ENCODE measurements around the gene PTCD2.

The PTCD2 gene

GRCh38 chr5:72407078-72407477, 86.9 kb downstream of the PTCD2 start:
- Histone ChIP-seq H3K9me3 (ENCODE audit: insufficient read depth, low read length) (no peaks in the 10 kb centered on the region; the same call in 1 of the 2 replicates), H3K27me3 (ENCODE audit: insufficient read depth, insufficient read length) (no peaks in the 10 kb centered on the region), H3K4me3 (ENCODE audit: insufficient read length, low read depth) (no peak overlapping the region), H3K36me3 (ENCODE audit: insufficient read depth, insufficient read length, low read length) (no peaks in the 10 kb centered on the region), H3K4me1 (ENCODE audit: insufficient read depth, insufficient read length) (no peaks in the 10 kb centered on the region), H3K9ac (ENCODE audit: insufficient read length, low read depth) (no peak overlapping the region)
- TF ChIP-seq YY1 (IDR thresholded peaks at IDR 0.05; ENCODE audit: insufficient read depth, insufficient read length) = no peak
- no peak for DNase-seq (ENCODE audit: low read depth, low spot score)

- TF ChIP-seq YY1 (IDR thresholded peaks at IDR 0.05; ENCODE audit: insufficient read depth, insufficient read length) (no peak), SUZ12 (IDR thresholded peaks at IDR 0.05; ENCODE audit: extremely low read depth, insufficient read depth, insufficient read length) (no peak), ZNF274 (IDR thresholded peaks at IDR 0.05; ENCODE audit: low read depth, low read length) (no peak)
- no peak for DNase-seq (ENCODE audit: low read depth, low spot score)
- Histone ChIP-seq H3K27me3 (ENCODE audit: insufficient read depth, insufficient read length) (no peaks in the 10 kb centered on the region), H3K4me1 (ENCODE audit: insufficient read depth, insufficient read length) (no peaks in the 10 kb centered on the region), H3K36me3 (ENCODE audit: insufficient read depth, insufficient read length, low read length) (no peaks in the 10 kb centered on the region), H3K4me3 (ENCODE audit: insufficient read length, low read depth) (no peak overlapping the region), H3K9me3 (ENCODE audit: insufficient read depth, low read length) (no peaks in the 10 kb centered on the region; the same call in 1 of the 2 replicates), H3K9ac (ENCODE audit: insufficient read length, low read depth) (no peak overlapping the region)
These were observed 87.4 kb downstream of the PTCD2 start for GRCh38 chr5:72407541-72407940.

- H3K36me3 ChIP-seq (ENCODE audit: insufficient read depth, insufficient read length, low read length) = no peaks in the 10 kb centered on the region
- H3K9me3 ChIP-seq (ENCODE audit: insufficient read depth, low read length) = no peaks in the 10 kb centered on the region; the same call in 1 of the 2 replicates
- H3K27me3 ChIP-seq (ENCODE audit: insufficient read depth, insufficient read length) = no peaks in the 10 kb centered on the region
- no peaks in the 10 kb centered on the region for H3K4me1 ChIP-seq (ENCODE audit: insufficient read depth, insufficient read length)
- H3K4me3 ChIP-seq (ENCODE audit: insufficient read length, low read depth) = no peak overlapping the region
- no peak for DNase-seq (ENCODE audit: low read depth, low spot score)
- no peak overlapping the region for H3K9ac ChIP-seq (ENCODE audit: insufficient read length, low read depth)
- TF ChIP-seq SUZ12 (IDR thresholded peaks at IDR 0.05; ENCODE audit: extremely low read depth, insufficient read depth, insufficient read length) (no peak), YY1 (IDR thresholded peaks at IDR 0.05; ENCODE audit: insufficient read depth, insufficient read length) (no peak), ZNF274 (IDR thresholded peaks at IDR 0.05; ENCODE audit: low read depth, low read length) (no peak)
These were observed 88.0 kb downstream of the PTCD2 start for GRCh38 chr5:72408127-72408526.

- Histone ChIP-seq H3K9me3 (ENCODE audit: insufficient read depth, low read length) (no peaks in the 10 kb centered on the region; the same call in 1 of the 2 replicates), H3K36me3 (ENCODE audit: insufficient read depth, insufficient read length, low read length) (no peaks in the 10 kb centered on the region), H3K9ac (ENCODE audit: insufficient read length, low read depth) (no peak overlapping the region), H3K4me3 (ENCODE audit: insufficient read length, low read depth) (no peak overlapping the region), H3K27me3 (ENCODE audit: insufficient read depth, insufficient read length) (no peaks in the 10 kb centered on the region), H3K4me1 (ENCODE audit: insufficient read depth, insufficient read length) (no peaks in the 10 kb centered on the region)
- no peak for TF ChIP-seq SUZ12 (IDR thresholded peaks at IDR 0.05; ENCODE audit: extremely low read depth, insufficient read depth, insufficient read length)
- no peak for TF ChIP-seq YY1 (IDR thresholded peaks at IDR 0.05; ENCODE audit: insufficient read depth, insufficient read length)
- no peak for TF ChIP-seq ZNF274 (IDR thresholded peaks at IDR 0.05; ENCODE audit: low read depth, low read length)
- no peak for DNase-seq (ENCODE audit: low read depth, low spot score)
These were observed 88.4 kb downstream of the PTCD2 start for GRCh38 chr5:72408603-72409002.

- Histone ChIP-seq H3K9me3 (ENCODE audit: insufficient read depth, low read length) (no peaks in the 10 kb centered on the region), H3K36me3 (ENCODE audit: insufficient read depth, insufficient read length, low read length) (no peaks in the 10 kb centered on the region), H3K9ac (ENCODE audit: insufficient read length, low read depth) (no peak overlapping the region), H3K4me3 (ENCODE audit: insufficient read length, low read depth) (no peak overlapping the region), H3K4me1 (ENCODE audit: insufficient read depth, insufficient read length) (no peaks in the 10 kb centered on the region), H3K27me3 (ENCODE audit: insufficient read depth, insufficient read length) (no peaks in the 10 kb centered on the region)
- TF ChIP-seq YY1 (IDR thresholded peaks at IDR 0.05; ENCODE audit: insufficient read depth, insufficient read length) (no peak), ZNF274 (IDR thresholded peaks at IDR 0.05; ENCODE audit: low read depth, low read length) (no peak), SUZ12 (IDR thresholded peaks at IDR 0.05; ENCODE audit: extremely low read depth, insufficient read depth, insufficient read length) (no peak)
- no peak for DNase-seq (ENCODE audit: low read depth, low spot score)
These were observed 90.6 kb downstream of the PTCD2 start for GRCh38 chr5:72410688-72411295.

GRCh38 chr5:72412283-72413055, 92.3 kb downstream of the PTCD2 start:
- H3K36me3 ChIP-seq (ENCODE audit: insufficient read depth, insufficient read length, low read length) = no peaks in the 10 kb centered on the region
- no peak overlapping the region for H3K4me3 ChIP-seq (ENCODE audit: insufficient read length, low read depth)
- DNase-seq (ENCODE audit: low read depth, low spot score) = no peak
- TF ChIP-seq SUZ12 (IDR thresholded peaks at IDR 0.05; ENCODE audit: extremely low read depth, insufficient read depth, insufficient read length) (no peak), YY1 (IDR thresholded peaks at IDR 0.05; ENCODE audit: insufficient read depth, insufficient read length) (no peak), ZNF274 (IDR thresholded peaks at IDR 0.05; ENCODE audit: low read depth, low read length) (no peak)
- no peaks in the 10 kb centered on the region for H3K4me1 ChIP-seq (ENCODE audit: insufficient read depth, insufficient read length)
- H3K27me3 ChIP-seq (ENCODE audit: insufficient read depth, insufficient read length) = no peaks in the 10 kb centered on the region
- H3K9me3 ChIP-seq (ENCODE audit: insufficient read depth, low read length) = no peaks in the 10 kb centered on the region
- no peak overlapping the region for H3K9ac ChIP-seq (ENCODE audit: insufficient read length, low read depth)

GRCh38 chr5:72415616-72416325, 95.6 kb downstream of the PTCD2 start:
- Histone ChIP-seq H3K36me3 (ENCODE audit: insufficient read depth, insufficient read length, low read length) (no peaks in the 10 kb centered on the region), H3K27me3 (ENCODE audit: insufficient read depth, insufficient read length) (no peaks in the 10 kb centered on the region), H3K4me3 (ENCODE audit: insufficient read length, low read depth) (no peak overlapping the region), H3K9ac (ENCODE audit: insufficient read length, low read depth) (no peak overlapping the region), H3K4me1 (ENCODE audit: insufficient read depth, insufficient read length) (no peaks in the 10 kb centered on the region), H3K9me3 (ENCODE audit: insufficient read depth, low read length) (no peaks in the 10 kb centered on the region)
- no peak for DNase-seq (ENCODE audit: low read depth, low spot score)
- no peak for TF ChIP-seq SUZ12 (IDR thresholded peaks at IDR 0.05; ENCODE audit: extremely low read depth, insufficient read depth, insufficient read length)

All from NT2/D1 (cell line).